K562 (cell line): ENCODE data around the gene CCDC127. TPM values are rescaled to one million over a fixed set of nuclear protein-coding genes. Genes with fewer than 3 reads are reported as not detected.

ENCODE experiments used
- BHLHE40 ChIP-seq: IDR thresholded peaks from 2 replicates; pipeline ENCODE4 v1.6.1; 2011; ENCODE audit warnings: low read length, improper control_type of control experiment
- CBX2 ChIP-seq: fragments of 200-600 bp; sonication (generic); IDR thresholded peaks from one replicate; pipeline ENCODE4 v1.6.1; 2012; ENCODE audit warnings: mild to moderate bottlenecking, low read length, inconsistent platforms; ENCODE audit not compliant: insufficient read depth, poor library complexity, severe bottlenecking
- CBX8 ChIP-seq: fragments of 200-600 bp; sonication (generic); IDR thresholded peaks from 2 replicates; pipeline ENCODE4 v1.6.1; 2012; ENCODE audit warnings: borderline replicate concordance, mixed run types, low read depth, mild to moderate bottlenecking, moderate library complexity, mixed read lengths, low read length, control low read depth, inconsistent platforms; ENCODE audit not compliant: poor library complexity, severe bottlenecking; ENCODE audit errors: extremely low read depth
- CC2D1A ChIP-seq: fragments of 450-650 bp; IDR thresholded peaks from 2 replicates; pipeline ENCODE4 v1.6.1; 2017; ENCODE audit warnings: mild to moderate bottlenecking
- CHD1 ChIP-seq: fragments of 200-600 bp; sonication (generic); IDR thresholded peaks from one replicate; pipeline ENCODE4 v1.6.1; 2012; ENCODE audit warnings: mild to moderate bottlenecking, moderate library complexity, low read length, inconsistent platforms
- EGR1 ChIP-seq: fragments of 450-650 bp; conservative IDR thresholded peaks from 2 replicates; pipeline ENCODE4 v1.6.1; 2017; ENCODE audit warnings: mild to moderate bottlenecking
- ESRRA ChIP-seq: fragments of 450-650 bp; IDR thresholded peaks from 2 replicates; pipeline ENCODE4 v1.6.1; 2014; ENCODE audit warnings: low read depth, mild to moderate bottlenecking, moderate library complexity, borderline replicate concordance
- FOXA1 ChIP-seq: fragments of 450-650 bp; IDR thresholded peaks from 2 replicates; pipeline ENCODE4 v1.6.1; 2016; ENCODE audit warnings: mild to moderate bottlenecking, borderline replicate concordance
- FOXM1 ChIP-seq, 2 experiments: fragments of 450-650 bp in 1 of 2; sonication (generic) in 1 of 2; formaldehyde crosslinking in 1 of 2; IDR thresholded peaks; 2 replicates each; pipeline versions ENCODE4 v1.6.1 to v1.9.0; 2017 to 2022; ENCODE audit warnings: low read depth in 2 of 2, mild to moderate bottlenecking in 2 of 2, missing genetic modification reagents in 1 of 2, moderate library complexity in 1 of 2
- GATAD2B ChIP-seq: fragments of 450-650 bp; IDR thresholded peaks from 2 replicates; pipeline ENCODE4 v1.6.1; 2017; ENCODE audit warnings: mild to moderate bottlenecking, borderline replicate concordance
- HNRNPLL ChIP-seq: fragments of 200-400 bp; formaldehyde crosslinking; IDR thresholded peaks from 2 replicates; pipeline ENCODE4 v1.6.1; 2017; ENCODE audit warnings: low read length, low read depth, mild to moderate bottlenecking; ENCODE audit not compliant: poor library complexity, severe bottlenecking
- MIER1 ChIP-seq: fragments of 450-650 bp; IDR thresholded peaks from 2 replicates; pipeline ENCODE4 v1.6.1; 2016; ENCODE audit warnings: antibody characterized with exemption, mild to moderate bottlenecking, low read depth
- NCOA2 ChIP-seq, 2 experiments: fragments of 450-650 bp; IDR thresholded peaks; 2 replicates each; pipeline ENCODE4 v1.6.1; 2018; ENCODE audit warnings: mild to moderate bottlenecking in 2 of 2, moderate library complexity in 1 of 2; ENCODE audit not compliant: partially characterized antibody in 2 of 2
- NCOA4 ChIP-seq: fragments of 450-650 bp; IDR thresholded peaks from 2 replicates; pipeline ENCODE4 v1.6.1; 2018; ENCODE audit warnings: mild to moderate bottlenecking; ENCODE audit not compliant: partially characterized antibody
- NRF1 ChIP-seq, 2 experiments: fragments of 450-650 bp; IDR thresholded peaks in 1 of 2; conservative IDR thresholded peaks in 1 of 2; 2 replicates each; pipeline ENCODE4 v1.6.1; 2014; ENCODE audit warnings: mild to moderate bottlenecking in 2 of 2
- RBFOX2 ChIP-seq: fragments of 200-400 bp; formaldehyde crosslinking; IDR thresholded peaks from 2 replicates; pipeline ENCODE4 v1.6.1; 2017; ENCODE audit warnings: low read depth, mild to moderate bottlenecking, low read length, moderate library complexity
- RBM25 ChIP-seq: fragments of 200-400 bp; formaldehyde crosslinking; IDR thresholded peaks from 2 replicates; pipeline ENCODE4 v1.6.1; 2018; ENCODE audit warnings: low read length, low read depth, moderate library complexity; ENCODE audit not compliant: severe bottlenecking
- RCOR1 ChIP-seq, 2 experiments: IDR thresholded peaks; 2 replicates each; pipeline ENCODE4 v1.6.1; 2012; ENCODE audit warnings: low read depth in 2 of 2, low read length in 2 of 2, borderline replicate concordance in 1 of 2, improper control_type of control experiment in 1 of 2
- TFAM ChIP-seq: fragments of 250-450 bp; sonication (Bioruptor Pico); conservative IDR thresholded peaks from 2 replicates; pipeline ENCODE4 v1.5.0; 2021; ENCODE audit warnings: mild to moderate bottlenecking, moderate library complexity
- ZFP36 ChIP-seq: fragments of 150-350 bp; IDR thresholded peaks from 2 replicates; pipeline ENCODE4 v1.6.1; 2018; ENCODE audit warnings: low read length, low read depth; ENCODE audit not compliant: partially characterized antibody
- ZNF140 ChIP-seq: fragments of 250-450 bp; sonication (Bioruptor Pico); IDR thresholded peaks from 2 replicates; pipeline ENCODE4 v1.8.0; 2021; ENCODE audit warnings: moderate library complexity, mild to moderate bottlenecking, inconsistent platforms
- ZNF143 ChIP-seq: sonication (generic); formaldehyde crosslinking; IDR thresholded peaks from 2 replicates; pipeline ENCODE4 v1.9.0; 2022; ENCODE audit warnings: mild to moderate bottlenecking, missing genetic modification reagents
- ZNF583 ChIP-seq: fragments of 250-450 bp; sonication (Bioruptor Pico); IDR thresholded peaks from 2 replicates; pipeline ENCODE4 v1.4.0; 2020
- ZNF76 ChIP-seq: fragments of 250-450 bp; sonication (Bioruptor Pico); IDR thresholded peaks from 2 replicates; pipeline ENCODE4 v1.4.0; 2020; ENCODE audit warnings: mild to moderate bottlenecking, moderate library complexity, borderline replicate concordance
- polyA plus RNA-seq, 8 experiments: library from polyadenylated mRNA; depleted of rRNA in 4 of 8; stranded (reverse) in 5 of 8; unstranded in 3 of 8; fragments of >200 nt; fragmentation: Nextera tagmentation in 2 of 8; fragmentation: Illumina TruSeq in 1 of 8; extraction: Ambion mirVana in 2 of 8; extraction: Trizol in 1 of 8; gene quantifications; 2 replicates each; pipeline versions ENCODE4 v1.2.1 to v1.2.3, GENCODE V29; 2011 to 2014; ENCODE audit warnings: inconsistent platforms in 1 of 8, missing spikeins in 1 of 8
- total RNA-seq, 7 experiments: library from RNA; depleted of rRNA in 6 of 7; stranded (reverse); fragments of >200 nt in 6 of 7; fragmentation: Illumina TruSeq in 2 of 7; extraction: Trizol in 2 of 7; gene quantifications; 2 replicates each; pipeline versions ENCODE4 v1.2.1 to v1.2.3, GENCODE V29; 2011 to 2021; ENCODE audit warnings: low replicate concordance in 1 of 7
- TF ChIP-seq, protein P1 (sequence below): fragments of 200-800 bp; sonication (Bioruptor generic); IDR thresholded peaks from 2 replicates; pipeline ENCODE4 v1.6.1; 2017; ENCODE audit warnings: missing genetic modification characterization, missing compliant biosample characterization
- TF ChIP-seq, protein P2 (sequence below): fragments of 250-450 bp; sonication (Bioruptor Pico); IDR thresholded peaks from 2 replicates; pipeline ENCODE4 v1.4.0; 2020; ENCODE audit warnings: mild to moderate bottlenecking

CCDC127 gene
- total and polyA plus RNA-seq, 9 of the 15 experiments (the other 6 are each of a cell fraction or from before 2014, with no cell fraction given), result 2.7 to 4.5 (median 4.1) TPM

DNA sequence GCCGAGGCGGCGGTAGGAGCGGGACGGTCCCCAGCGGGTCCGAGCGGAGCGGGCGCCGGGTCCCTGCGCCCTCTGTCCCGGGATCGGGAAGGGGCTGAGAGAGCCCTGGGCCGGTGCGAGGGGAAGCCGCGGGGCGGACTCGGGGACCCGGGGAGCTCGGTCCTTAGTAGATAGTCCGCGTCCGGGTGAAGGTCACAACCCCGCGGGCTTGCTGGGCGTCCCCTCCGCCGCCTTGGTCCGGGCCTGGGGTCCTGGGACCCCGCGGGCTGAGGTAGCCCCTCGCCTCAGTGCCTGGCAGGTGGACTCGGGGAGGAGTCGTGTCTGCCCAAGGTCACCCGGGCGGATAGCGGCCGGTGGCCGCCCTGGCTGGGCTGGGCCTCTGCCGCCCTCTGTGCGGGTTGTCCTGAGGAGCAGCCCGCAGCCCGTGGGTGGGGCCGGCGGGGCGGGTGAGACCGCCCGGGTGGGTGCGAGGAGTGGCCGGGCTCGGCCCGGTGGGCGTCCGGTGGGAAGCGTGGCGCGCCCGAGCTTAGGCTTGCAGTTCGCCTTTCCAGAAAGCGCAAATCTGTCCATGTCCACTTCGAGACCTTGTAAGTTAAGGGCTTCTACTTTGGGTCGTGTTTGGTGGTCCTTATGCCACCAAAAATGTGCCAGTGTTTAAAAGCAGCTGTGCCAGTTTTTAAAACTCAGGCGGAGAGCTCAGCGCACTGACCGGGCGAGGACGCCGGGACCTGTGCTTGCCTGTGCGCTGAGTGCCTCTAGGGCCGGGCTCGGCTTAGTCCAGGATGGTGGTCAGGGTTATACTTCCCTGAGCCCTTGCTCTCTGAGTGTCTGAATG, 721 bp upstream of the CCDC127 start (continued):
- TF ChIP-seq FOXM1 (IDR thresholded peaks at IDR 0.05; ENCODE audit: low read depth) (no peak), FOXM1 (CRISPR knock-in tag; IDR thresholded peaks at IDR 0.05; ENCODE audit: low read depth) (no peak), EGR1 (no peak; the same call in 1 of the 2 replicates), RBM25 (no peak), FOXA1 (no peak), CBX2 (no peak), NCOA2 (IDR thresholded peaks at IDR 0.05; ENCODE audit: partially characterized antibody in 2 of 2) (no peak), NRF1 (conservative IDR thresholded peaks at IDR 0.05 in 1 of 2, IDR thresholded peaks at IDR 0.05 in 1 of 2) (no peak), RBFOX2 (peak; percentile 84), RCOR1 (IDR thresholded peaks at IDR 0.05; ENCODE audit: borderline replicate concordance in 1 of 2, low read depth in 2 of 2, low read length in 2 of 2) (no peak), BHLHE40 (no peak), CBX8 (no peak), ZFP36 (no peak), ESRRA (peak; percentile 95), CHD1 (peak; percentile 64), ZNF143 (no peak), NCOA4 (no peak), HNRNPLL (no peak), GATAD2B (no peak), TFAM (CRISPR knock-in tag) (no peak), MIER1 (no peak), ZNF583 (no peak), CC2D1A (no peak), ZNF140 (CRISPR knock-in tag) (no peak), ZNF76 (no peak)
- TF ChIP-seq, protein P1, sequence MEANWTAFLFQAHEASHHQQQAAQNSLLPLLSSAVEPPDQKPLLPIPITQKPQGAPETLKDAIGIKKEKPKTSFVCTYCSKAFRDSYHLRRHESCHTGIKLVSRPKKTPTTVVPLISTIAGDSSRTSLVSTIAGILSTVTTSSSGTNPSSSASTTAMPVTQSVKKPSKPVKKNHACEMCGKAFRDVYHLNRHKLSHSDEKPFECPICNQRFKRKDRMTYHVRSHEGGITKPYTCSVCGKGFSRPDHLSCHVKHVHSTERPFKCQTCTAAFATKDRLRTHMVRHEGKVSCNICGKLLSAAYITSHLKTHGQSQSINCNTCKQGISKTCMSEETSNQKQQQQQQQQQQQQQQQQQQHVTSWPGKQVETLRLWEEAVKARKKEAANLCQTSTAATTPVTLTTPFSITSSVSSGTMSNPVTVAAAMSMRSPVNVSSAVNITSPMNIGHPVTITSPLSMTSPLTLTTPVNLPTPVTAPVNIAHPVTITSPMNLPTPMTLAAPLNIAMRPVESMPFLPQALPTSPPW, result 0 out of 2 replicates have a peak, but pooled peaks have one; percentile 14
- TF ChIP-seq, protein P2, sequence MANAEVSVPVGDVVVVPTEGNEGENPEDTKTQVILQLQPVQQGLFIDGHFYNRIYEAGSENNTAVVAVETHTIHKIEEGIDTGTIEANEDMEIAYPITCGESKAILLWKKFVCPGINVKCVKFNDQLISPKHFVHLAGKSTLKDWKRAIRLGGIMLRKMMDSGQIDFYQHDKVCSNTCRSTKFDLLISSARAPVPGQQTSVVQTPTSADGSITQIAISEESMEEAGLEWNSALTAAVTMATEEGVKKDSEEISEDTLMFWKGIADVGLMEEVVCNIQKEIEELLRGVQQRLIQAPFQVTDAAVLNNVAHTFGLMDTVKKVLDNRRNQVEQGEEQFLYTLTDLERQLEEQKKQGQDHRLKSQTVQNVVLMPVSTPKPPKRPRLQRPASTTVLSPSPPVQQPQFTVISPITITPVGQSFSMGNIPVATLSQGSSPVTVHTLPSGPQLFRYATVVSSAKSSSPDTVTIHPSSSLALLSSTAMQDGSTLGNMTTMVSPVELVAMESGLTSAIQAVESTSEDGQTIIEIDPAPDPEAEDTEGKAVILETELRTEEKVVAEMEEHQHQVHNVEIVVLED, result no peak
